Glomerular visceral epithelial cell (primary cell): ENCODE results near the gene MRPL3.

ENCODE experiments used
- DNase-seq: peaks from one replicate; pipeline ENCODE4 v3.0.0-alpha.2; 2016; ENCODE audit errors: extremely low spot score

Gene MRPL3

DNA sequence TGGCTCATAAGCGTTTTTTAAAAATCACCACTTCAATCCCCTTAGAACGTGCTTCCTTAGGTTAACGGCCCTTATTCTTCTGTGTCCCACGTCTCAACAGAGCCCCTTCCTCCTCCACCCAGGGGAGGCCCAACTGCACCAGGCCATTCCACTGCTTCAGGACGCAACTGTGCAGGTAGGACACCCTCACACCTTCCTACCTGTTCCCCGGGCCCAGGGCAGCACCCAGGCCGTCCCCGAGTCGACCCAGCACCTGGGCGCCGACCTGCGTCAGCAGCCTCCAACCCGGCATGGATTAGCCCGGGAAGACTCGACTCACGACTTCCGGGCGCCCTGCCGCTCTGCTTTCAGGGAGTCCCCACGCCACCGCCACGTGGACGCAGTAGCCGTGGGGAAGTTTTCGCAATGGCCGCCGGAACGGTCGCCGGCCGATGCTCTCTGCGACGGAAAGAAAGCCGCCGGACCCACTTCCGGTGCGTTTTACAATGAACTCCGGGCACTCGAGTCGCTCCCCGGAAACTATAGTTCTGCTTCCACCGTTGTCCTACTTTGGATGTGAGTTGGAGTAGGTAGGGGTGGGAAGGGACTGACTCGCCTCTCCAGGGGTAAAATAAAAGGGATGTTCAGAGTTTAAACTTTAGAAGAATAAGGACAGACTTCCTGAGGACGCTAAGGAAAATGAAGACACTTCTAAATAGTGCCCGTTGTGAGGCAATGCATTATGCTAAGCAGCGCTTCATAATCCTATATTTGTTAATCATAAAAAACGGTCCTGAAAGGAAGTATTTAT lies at the start of gene MRPL3:
Gene MRPL3, minus strand, starts transcription at position 442 of the 790 bp plus-strand sequence. Its CDS starts 150 bp downstream, at position 292.
- DNase-seq: peak; percentile 86

DNA sequence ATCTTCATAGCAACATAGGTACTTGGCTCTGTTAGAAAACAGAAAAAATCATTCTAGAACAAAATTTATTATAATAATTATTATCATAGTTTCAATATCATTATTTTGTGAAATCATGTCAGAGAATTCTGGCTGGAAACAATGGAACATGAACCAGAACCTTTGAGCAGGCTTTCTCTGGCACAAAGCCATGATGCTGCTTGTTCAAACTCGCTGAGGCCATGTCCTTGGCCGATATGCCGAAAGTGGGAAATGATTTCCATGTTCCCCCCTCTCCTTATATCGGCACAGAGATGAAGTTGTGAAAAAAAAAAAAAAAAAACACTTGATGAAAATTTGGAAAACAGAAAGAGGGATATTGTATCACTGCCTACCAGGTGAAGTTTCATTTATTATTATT lies 49.0 kb upstream of the MRPL3 start:
- no peak for DNase-seq

DNA sequence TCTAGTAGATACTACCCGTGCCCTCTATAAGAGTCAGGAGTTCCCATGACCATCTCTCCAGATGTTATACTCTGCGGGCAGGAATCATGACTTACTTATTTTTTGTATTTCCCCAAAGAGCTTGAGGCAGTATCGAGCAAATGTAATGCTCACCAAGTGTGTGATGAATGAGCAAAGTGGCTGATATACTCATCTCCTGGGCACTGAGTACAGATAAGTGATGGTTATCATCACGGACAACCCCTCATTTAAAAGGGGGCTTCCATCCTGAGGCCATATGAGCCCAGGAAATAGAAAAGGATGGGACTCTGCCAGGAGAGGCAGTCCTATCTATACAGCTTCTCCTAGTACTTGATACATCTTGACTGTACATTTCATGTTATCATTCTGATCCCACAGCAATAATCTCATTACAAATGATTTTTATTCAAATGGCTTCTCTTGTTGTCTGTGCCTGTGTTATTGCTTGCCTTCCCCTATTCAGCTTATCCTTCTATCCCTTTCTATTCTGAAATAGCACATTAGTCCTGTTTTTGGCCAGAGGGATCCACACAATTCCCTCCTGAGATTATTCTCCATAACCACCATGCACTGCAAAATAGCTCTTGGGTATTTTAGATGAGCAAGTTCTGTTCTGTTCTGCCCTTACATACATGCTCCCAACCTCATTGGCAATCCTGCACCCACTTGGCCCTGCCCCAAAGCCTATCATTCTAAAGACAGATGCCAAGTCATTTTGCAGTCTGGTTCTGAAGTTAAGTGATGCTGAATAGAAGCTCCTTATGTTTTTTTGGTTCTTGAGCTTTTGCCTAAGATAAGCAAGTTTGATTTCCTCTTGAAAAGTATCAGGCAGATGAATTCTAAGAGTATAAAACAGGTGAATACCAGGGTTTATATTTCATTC lies 48.0 kb upstream of the MRPL3 start:
- no peak for DNase-seq

DNA sequence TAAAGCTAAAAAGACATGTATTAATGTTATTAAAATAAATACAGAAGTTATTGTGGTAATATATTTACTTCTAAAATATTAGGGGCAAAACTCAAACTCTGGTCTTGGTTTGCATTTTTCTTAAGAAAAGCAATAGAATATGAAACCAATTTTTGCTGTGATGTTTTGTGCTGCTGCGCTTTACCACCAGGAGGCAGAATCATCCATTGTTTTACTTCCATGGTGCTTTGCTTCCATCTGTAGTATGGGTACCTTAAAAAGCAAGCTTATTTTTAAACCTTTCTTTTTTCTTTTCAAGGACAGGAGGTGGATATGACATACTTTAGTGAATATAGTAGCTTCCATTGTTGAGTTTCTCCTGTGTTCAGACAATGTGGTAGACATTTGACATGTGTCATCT lies 46.6 kb upstream of the MRPL3 start:
- no peak for DNase-seq

DNA sequence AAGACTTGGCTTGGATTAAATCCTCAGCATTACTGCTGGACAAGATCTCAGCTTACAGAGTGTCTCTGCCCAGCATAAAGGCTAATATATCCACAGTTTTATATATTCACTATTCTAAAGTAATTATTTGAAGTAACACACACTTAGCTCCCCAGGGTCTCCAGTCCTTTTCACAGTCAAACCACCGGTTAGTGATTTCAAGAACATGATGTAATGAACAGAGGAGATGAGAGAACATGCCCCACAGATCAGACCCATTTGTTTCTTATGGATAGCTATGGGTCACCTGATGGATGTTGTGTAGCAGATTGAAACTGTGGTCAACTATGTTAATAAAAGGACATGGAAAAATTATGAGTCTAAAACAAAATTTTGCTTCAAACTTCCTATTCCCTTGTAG lies 44.8 kb upstream of the MRPL3 start:
- DNase-seq: no peak

DNA sequence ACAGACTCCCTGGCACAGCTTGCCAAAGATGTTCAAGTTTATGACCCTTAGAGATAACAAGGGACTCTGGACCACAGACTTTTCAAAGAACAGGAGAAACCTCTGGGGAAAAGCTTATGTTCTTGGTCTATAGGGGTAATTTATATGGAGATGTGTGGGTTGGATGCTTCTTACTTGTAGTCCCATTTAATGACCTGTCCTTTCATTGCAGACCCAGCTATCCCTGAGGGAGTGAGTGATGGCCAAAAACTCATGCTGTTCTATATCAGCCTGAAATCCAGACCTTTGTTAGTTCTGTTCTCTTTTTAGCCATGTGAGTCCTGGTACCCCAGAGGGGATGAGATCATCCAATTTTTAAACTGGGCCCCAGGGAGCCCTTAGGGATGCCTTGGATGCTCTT lies 43.7 kb upstream of the MRPL3 start:
- no peak for DNase-seq

DNA sequence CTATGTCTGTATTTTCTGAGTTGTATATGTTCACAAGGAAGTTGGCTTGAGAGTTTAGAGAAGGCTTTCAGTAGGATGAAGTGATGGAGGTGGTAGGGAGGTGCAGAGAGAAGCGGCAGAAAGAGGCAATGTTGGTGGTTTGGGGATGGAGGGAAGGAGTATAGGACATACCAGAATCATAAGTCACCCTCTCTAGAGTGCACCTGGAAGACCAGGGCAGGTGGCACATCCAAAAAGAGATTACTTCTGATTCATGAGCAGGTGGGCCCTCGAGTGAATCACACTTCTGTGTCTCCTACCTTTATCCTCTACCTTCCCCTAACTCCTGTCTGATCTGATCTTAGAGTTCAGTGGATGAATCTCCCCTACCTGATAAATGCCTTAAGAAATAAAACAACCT lies 41.8 kb upstream of the MRPL3 start:
- DNase-seq: no peak

DNA sequence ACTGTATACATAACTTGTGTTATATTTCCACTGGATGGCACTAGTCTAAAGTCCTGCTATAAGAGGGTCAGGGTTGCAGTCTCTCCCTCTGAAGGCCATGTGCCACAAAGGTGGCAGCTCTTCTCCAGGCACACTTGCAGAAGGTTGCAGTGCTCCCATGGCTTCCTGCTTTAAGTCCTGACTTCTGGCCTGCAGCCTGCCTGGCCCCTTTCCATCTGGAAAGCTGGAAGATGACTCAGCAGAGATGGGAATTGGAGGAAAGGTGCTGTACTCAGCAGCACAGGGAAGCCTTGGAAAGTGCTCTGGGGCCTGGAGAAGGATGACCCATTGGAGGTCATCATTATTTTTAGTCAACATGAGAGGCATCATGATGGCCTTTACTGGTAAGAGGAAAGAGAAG lies 40.9 kb upstream of the MRPL3 start:
- peak; percentile 48 for DNase-seq

DNA sequence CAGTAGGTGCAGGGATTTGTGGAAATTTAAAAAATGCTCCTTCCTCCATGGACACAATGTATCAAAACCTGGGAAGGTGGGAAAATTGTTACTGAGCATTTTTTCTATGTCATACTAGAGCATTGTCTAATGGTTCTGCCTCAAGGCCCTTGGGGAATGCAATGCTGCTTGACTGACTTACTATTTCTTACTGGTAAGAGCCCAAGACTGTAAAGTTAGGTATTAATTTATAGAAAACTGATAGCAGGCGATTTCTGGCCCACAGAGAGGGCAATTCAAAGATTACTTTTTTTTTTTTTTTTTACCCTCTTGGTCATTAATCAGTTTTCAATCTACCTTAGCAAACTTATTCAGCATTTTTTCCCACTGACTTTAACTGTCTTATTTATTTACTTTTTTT lies 38.5 kb upstream of the MRPL3 start:
- peak; percentile 25 for DNase-seq

DNA sequence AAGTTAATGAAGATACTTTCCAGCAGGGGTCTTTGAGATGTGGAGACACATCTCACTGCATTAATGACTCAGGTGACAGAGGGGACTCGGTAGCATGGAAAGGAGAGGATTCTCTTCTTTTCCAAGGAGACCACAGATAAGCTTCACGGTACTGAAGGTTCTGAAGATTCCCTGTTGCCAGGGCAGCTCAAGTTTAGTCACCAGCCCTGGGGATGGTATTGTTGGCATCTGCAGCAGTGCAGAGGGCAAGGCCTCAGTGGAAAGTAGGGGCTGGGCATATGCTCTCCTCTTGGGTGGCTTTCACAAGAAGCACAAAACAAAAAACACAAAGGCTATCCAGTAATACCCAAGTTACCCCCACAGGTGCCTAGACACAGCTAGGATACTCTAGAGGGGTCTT lies 38.0 kb upstream of the MRPL3 start:
- no peak for DNase-seq

DNA sequence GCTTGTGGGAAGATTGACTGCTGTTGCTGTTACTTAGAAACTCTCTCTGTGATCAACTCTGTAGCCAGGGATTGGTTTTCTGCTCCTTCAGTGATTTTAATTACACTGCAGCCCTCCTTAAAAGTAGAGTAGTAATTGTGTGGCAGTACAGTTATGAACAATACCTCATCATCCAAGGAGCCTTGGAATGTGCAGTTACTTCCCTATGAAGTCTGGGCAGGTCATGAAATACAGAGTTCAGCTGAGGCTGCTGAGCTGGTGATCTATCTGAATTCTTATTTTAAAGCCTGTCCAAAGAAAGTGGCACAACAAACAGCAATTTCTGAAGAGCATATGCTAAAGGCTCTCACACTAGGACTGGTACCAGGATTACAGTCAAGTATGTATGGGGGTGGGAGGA lies 37.4 kb upstream of the MRPL3 start:
- no peak for DNase-seq

DNA sequence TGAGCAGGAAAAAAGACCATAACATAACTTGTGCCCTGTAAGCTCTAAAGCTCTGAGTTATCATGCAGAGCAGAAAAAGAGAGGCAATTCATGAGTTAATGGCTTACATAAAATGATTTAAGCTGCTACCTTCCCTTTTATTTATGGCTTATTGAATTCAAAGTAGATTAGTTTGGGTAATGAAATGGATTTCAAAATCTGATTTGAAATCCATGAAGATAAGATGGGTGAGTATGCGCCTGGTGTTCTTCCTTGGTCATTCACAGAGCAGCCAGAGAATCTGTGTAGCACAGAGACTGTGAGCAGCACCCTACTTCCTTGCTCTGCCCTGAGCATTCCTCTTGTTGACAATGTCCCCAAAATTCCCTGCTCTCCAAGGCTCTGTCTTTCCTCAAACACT lies 36.2 kb upstream of the MRPL3 start:
- DNase-seq: no peak

DNA sequence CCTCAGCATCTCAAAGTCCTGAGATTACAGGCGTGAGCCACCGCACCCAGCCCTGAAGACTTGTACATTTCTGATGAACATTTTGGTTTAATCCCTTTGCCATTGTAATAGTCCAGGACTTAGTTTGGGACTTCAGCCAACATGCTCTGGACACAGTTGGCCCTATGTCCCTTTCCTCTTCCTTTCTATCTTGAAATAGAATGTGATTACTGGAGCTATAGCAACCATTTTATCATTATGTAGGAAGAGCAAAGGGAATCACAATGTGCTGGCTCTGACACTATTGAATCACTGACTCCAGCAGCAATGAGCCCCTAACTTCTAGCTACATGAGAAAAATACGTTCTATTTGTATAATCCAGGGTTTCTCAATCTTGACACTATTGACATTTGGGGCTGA lies 34.8 kb upstream of the MRPL3 start:
- DNase-seq: no peak

DNA sequence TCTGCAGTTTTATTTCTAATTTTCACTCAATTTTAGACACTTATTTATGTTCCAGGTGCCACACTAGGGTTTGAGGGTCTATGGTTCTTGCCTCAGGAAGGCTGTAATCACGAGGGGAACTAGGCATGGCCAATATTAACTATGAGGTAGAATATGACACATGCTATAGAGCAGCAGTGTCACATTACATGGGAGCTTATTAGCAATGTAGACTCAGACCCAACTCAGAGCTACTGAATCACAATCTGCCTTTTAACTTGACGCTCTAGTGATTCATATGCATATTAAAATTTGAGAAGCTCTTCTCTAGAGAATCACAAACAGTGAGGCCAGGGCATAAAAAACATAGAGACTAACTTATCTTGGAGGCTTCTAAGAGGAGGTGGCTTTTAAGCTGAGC lies 32.8 kb upstream of the MRPL3 start:
- no peak for DNase-seq

DNA sequence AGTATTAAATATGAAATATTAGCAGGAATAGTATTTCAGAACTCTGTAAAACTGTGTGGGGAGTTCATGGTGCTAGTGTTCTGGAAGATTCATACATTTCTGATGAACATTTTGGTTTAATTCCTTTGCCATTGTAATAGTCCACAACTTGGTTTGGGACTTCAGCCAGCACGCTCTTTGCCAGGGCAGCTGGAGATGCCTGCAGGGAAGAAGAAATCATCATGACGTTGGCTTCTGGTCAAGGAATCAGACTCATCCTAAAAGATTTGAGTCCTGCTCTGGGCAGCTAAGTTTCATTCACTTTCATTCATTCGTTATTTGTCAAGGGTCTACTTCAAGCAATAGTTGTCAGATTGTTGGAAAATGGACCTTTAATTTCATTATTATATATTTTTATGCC lies 32.4 kb upstream of the MRPL3 start:
- DNase-seq: no peak

DNA sequence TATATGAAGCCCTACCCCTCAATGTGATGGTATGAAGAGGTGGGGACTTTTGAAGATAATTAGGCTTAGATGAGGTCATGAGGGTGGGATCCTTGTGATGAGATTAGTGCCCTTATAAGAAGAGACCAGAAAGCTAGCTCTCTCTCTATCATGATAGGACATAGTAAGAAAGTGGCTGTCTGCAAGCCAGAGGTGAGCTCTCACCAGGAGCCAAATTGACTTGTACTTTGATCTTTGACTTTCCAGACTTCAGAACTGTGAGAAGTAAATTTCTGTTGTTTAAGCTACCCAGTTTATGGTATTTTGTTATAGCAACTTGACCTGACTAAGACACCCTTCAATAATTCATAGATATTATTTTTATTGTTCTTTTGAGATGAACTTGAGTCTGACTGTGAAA lies 29.9 kb upstream of the MRPL3 start:
- DNase-seq: no peak

DNA sequence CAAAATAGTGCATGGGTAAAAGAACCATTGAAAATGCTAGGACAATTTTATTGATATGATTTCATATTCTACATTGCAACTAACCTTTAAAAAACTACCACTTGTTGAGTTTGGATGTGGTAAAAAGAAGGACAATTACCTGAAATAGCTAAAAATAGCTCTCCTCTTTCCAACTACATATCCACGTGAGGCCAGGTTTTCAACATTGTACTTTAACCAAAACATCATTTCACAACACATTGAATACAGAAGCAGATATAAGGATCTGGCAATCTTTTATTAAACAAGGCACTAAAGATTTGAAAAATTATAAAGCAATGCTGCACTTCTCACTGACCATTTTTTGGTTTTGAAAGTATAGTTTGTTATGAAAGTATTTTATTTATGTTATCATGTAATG lies 28.1 kb upstream of the MRPL3 start:
- no peak for DNase-seq

DNA sequence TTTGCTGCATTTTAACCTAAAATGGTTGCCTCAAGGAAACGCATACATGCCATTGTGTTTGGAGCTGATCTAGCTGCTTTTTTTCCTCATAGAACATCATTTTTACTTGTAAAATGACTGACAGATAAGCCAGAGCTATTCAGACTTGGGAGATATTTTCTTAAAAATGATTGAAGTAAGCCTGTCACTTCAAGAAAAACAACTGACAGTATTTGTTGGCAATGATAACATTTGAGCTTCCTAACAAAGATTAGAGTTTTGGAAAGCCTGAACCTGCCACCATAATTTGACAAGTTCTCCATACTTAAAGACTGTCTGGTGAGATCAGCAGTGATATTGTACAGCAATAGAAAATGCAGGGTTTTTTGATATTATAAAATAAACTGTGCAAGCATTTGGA lies 27.6 kb upstream of the MRPL3 start:
- no peak for DNase-seq

DNA sequence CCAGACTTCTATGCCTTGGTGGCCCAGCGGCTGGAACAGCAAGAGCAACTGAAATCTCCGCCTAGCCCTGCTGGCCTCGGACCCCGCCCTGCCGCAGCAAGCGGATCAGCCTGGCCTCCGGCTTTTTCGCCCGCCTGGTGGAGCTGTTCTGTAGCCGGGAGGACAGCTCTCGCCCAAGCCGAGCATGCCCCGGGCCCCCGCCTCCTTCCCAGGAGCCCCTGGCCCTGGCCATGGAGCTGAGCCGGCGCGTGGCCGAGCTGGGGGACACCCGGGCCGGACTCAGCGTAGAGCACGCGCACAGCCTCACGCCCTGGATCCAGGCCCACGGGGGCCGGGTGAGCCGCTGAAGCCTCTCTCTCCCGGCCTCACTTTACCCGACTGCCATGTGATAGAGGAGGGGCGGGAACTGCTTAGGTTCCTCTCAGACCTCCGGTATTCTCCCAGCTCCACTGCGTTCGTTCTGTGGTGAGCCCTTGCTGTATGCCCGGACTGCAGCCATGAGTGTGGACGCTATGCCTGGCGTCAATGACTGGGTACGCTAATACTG lies 24.1 kb upstream of the MRPL3 start:
- no peak for DNase-seq

DNA sequence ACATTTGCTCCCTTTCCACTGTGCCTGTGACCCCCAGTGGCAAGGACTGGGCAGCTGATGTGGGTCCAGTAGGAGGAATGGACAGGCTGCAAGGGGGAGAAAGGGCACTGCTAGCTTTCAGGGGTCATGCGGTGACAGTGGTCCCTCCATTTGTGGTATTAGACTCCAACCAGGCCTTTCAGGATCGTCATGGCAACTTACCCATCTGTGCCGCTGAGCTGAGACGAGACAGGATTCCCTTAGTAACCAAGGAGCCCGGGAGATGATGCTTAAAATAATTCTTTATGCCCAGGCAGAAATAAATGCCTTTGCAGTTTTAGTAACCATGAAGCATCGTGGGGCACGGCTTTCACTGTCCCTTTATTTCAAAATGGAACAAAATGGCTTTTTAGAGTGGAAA lies 15.9 kb upstream of the MRPL3 start:
- no peak for DNase-seq

DNA sequence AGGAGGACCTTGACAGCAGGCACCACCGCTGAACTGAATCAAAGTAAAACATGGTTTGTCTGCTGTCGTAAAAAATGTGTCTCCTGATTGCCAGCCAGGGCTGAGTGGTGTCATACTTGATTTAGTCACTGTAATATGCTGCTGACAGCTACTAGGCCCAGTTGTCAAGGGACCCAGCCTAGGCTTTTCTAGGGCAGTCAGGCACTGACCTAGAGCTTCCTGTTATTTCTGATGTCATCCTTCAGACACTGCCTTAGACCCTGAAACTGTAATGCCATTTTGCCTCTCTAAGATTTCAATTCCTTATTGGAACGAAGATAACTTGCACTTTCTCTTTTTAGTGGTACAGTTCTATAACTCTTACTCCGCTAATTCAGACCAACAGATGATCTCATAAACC lies 2.6 kb upstream of the MRPL3 start:
- no peak for DNase-seq

DNA sequence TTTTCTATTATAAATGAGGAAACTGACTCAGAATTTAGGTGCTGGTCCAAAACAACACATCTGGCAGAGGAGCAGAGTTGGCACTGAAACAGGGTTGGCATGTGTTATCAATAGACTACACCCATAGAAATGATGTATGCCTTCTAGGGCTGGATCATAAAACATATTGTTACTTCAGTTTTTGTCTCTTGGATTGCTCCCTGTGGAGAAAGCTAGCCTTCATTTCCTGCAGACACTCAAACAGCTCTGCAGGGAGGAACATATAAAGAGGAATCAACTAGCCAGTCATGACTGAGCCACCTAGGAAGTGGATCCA lies 507 bp upstream of the MRPL3 start:
- DNase-seq: no peak

DNA sequence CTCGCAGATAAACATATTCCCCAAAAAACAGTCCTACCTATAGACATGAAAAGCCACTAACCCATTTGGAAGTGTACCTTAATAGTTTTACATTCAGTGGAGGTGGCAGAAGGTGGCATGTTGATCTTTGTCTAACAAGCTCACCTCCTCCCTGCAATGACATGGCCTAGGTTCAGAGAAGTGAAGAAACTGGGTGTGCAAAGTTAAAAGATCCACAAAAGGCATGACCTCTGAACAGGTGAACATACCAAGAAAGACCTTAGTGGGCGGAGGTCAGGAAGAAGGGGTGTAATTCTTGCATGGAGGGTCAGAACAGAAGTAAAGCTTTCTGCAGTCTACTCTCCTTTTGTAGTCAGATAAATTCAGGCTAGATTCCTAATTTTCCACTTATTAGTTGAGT lies 822 bp downstream of the MRPL3 start:
- DNase-seq: no peak
